Fibroblast of lung (primary cell): ENCODE results near the gene S100A1. TPM values are rescaled to one million over a fixed set of nuclear protein-coding genes. Genes with fewer than 3 reads are reported as not detected.

ENCODE experiments used
- DNase-seq, 2 donors: peaks; one replicate each; pipeline versions ENCODE4 v3.0.0 to v3.0.0-alpha.2; 2010; ENCODE audit warnings: low read depth in 2 of 2
- H2AFZ ChIP-seq: 2 replicates; pipeline ENCODE4 v1.5.1; 2012; ENCODE audit warnings: low read length, control low read depth, inconsistent platforms
- H3K27ac ChIP-seq: 2 replicates; pipeline ENCODE4 v1.5.1; 2011; ENCODE audit warnings: low read length, control low read depth; ENCODE audit not compliant: insufficient read depth
- H3K27me3 ChIP-seq: 2 replicates; pipeline ENCODE4 v1.5.1; 2011; ENCODE audit warnings: mild to moderate bottlenecking, low read length; ENCODE audit not compliant: control insufficient read depth, insufficient read depth
- H3K36me3 ChIP-seq: 2 replicates; pipeline ENCODE4 v1.5.1; 2011; ENCODE audit warnings: low read length; ENCODE audit not compliant: control insufficient read depth, insufficient read depth
- H3K4me1 ChIP-seq: 2 replicates; pipeline ENCODE4 v1.5.1; 2011; ENCODE audit warnings: low read length; ENCODE audit not compliant: control insufficient read depth, insufficient read depth; ENCODE audit errors: extremely low read depth
- H3K4me2 ChIP-seq: 2 replicates; pipeline ENCODE4 v1.5.1; 2011; ENCODE audit warnings: low read length, control low read depth; ENCODE audit not compliant: insufficient read depth; ENCODE audit errors: extremely low read depth
- H3K4me3 ChIP-seq, 4 experiments: fragments of 200-600 bp in 1 of 4; sonication (generic) in 1 of 4; replicated peaks in 1 of 4; 2 replicates each; pipeline ENCODE4 v1.5.1; 2011 to 2016; ENCODE audit warnings: low read length in 4 of 4, low read depth in 3 of 4, mild to moderate bottlenecking in 3 of 4, control low read depth in 2 of 4, inconsistent platforms in 1 of 4, mixed read lengths in 1 of 4; ENCODE audit not compliant: insufficient read depth in 1 of 4; ENCODE audit errors: control extremely low read depth in 1 of 4
- H3K79me2 ChIP-seq: 2 replicates; pipeline ENCODE4 v1.5.1; 2012; ENCODE audit warnings: mild to moderate bottlenecking, low read length, inconsistent platforms; ENCODE audit not compliant: control insufficient read depth, insufficient read depth
- H3K9ac ChIP-seq: 2 replicates; pipeline ENCODE4 v1.5.1; 2011; ENCODE audit warnings: mild to moderate bottlenecking, low read length, control low read depth; ENCODE audit not compliant: insufficient read depth
- H3K9me3 ChIP-seq: 2 replicates; pipeline ENCODE4 v1.5.1; 2012; ENCODE audit warnings: low read depth, low read length; ENCODE audit not compliant: control insufficient read depth, insufficient read depth
- H4K20me1 ChIP-seq: 2 replicates; pipeline ENCODE4 v1.5.1; 2011; ENCODE audit warnings: low read length; ENCODE audit not compliant: control insufficient read depth, insufficient read depth; ENCODE audit errors: extremely low read depth
- CTCF ChIP-seq, 2 donors: IDR thresholded peaks in 1 of 2; conservative IDR thresholded peaks in 1 of 2; 1 replicate in 1 of 2; 2 replicates in 1 of 2; pipeline ENCODE4 v1.5.1; 2011 to 2012; ENCODE audit warnings: low read length in 2 of 2, control low read depth in 1 of 2, inconsistent platforms in 1 of 2, low read depth in 1 of 2, mild to moderate bottlenecking in 1 of 2
- EZH2 ChIP-seq: IDR thresholded peaks from 2 replicates; pipeline ENCODE4 v1.5.1; 2012; ENCODE audit warnings: low read length, control low read depth, mild to moderate bottlenecking; ENCODE audit errors: missing control alignments
- polyA plus RNA-seq, 2 donors: library from polyadenylated mRNA; depleted of rRNA in 1 of 2; stranded (reverse) in 1 of 2; unstranded in 1 of 2; fragments of >200 nt; gene quantifications; 2 replicates each; pipeline ENCODE4 v1.2.1, GENCODE V29; 2011 to 2012; ENCODE audit warnings: missing spikeins in 1 of 2
- total RNA-seq: library from RNA; depleted of rRNA; stranded (reverse); fragments of >200 nt; gene quantifications from 2 replicates; pipeline ENCODE4 v1.2.1, GENCODE V29; 2014

The S100A1 gene
- total and polyA plus RNA-seq, 2 donors (not counting 1 experiment from before 2014, with no cell fraction given): 0.17 to 9.7 TPM

DNA sequence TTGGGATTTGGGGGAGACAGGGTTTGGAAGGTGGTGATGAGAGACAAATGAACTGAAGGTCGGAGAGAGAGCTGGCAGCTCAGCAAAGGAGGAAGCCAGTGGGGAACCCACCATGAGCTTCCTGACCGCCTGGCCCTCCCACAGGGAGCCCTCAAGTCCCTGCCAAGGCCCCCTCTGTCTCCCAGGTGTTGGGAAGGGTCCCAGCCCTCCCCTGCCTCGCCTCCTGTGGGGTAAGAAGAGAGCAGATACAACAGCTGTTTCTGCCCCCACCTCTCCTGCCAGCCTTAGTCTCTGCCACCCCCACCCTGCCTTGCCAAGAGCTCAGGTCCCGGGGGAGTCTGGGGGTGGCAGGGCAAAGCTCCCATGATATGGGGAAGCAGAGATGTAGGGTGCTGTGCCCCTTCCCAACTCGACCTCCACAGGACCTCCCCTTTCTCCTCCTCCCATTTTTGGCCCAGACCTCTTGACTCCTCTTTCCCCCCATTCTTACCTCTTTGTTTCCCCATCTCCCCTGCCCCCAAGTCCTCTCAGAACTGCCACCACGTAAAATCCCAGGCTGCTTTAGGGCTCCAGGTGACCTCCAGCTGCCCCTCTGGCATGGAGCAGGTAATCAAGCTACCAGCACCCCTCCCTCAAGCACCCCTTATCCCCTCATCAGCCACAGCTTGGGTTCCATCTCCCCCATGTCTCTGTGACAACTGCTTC lies 556 bp downstream of the S100A1 start:
- Histone ChIP-seq H2AFZ (no peak overlapping the region), H3K27me3 (no peaks in the 10 kb centered on the region), H3K36me3 (peaks cover 3% of the 10 kb centered on the region), H3K79me2 (peaks cover 16% of the 10 kb centered on the region), H3K27ac (no peak overlapping the region), H3K9ac (no peak overlapping the region), H4K20me1 (no peaks in the 10 kb centered on the region), H3K9me3 (no peaks in the 10 kb centered on the region), H3K4me3 (no peak overlapping the region), H3K4me2 (no peak overlapping the region), H3K4me1 (peaks cover 9% of the 10 kb centered on the region)
- no peak for TF ChIP-seq EZH2
- TF ChIP-seq CTCF (conservative IDR thresholded peaks at IDR 0.05 in 1 of 2, IDR thresholded peaks at IDR 0.05 in 1 of 2; ENCODE audit: low read depth in 1 of 2, low read length in 2 of 2): no peak
- no peak for DNase-seq

DNA sequence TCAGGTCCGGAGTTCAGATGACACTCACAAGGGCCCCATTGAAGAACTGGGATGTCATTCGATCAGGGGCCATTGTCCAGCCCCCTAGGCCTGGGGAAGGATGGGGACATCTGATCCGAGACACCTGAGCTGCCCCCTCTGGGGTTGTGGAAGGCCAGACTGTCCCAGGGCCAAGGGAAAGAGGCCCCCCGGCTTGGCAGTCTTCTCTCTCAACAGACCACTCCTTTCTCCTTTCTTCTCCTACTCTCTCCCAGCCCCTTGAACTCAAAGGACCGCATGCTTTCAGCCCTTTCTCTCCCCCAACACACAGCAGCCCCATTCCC lies 1.1 kb downstream of the S100A1 start:
- no peaks in the 10 kb centered on the region for H3K9me3 ChIP-seq
- no peak overlapping the region for H3K4me2 ChIP-seq
- no peak overlapping the region for H2AFZ ChIP-seq
- peaks cover 16% of the 10 kb centered on the region for H3K79me2 ChIP-seq
- H4K20me1 ChIP-seq: no peaks in the 10 kb centered on the region
- no peak overlapping the region for H3K4me3 ChIP-seq
- no peak for TF ChIP-seq CTCF (conservative IDR thresholded peaks at IDR 0.05 in 1 of 2, IDR thresholded peaks at IDR 0.05 in 1 of 2; ENCODE audit: low read depth in 1 of 2, low read length in 2 of 2)
- no peak for TF ChIP-seq EZH2
- no peaks in the 10 kb centered on the region for H3K27me3 ChIP-seq
- no peak overlapping the region for H3K27ac ChIP-seq
- H3K9ac ChIP-seq: no peak overlapping the region
- H3K4me1 ChIP-seq: peaks cover 9% of the 10 kb centered on the region
- H3K36me3 ChIP-seq: peaks cover 3% of the 10 kb centered on the region
- no peak for DNase-seq

- Histone ChIP-seq H3K36me3 (peaks cover 2% of the 10 kb centered on the region), H3K4me3 (no peak overlapping the region), H2AFZ (no peak overlapping the region), H3K27me3 (no peaks in the 10 kb centered on the region), H3K9me3 (no peaks in the 10 kb centered on the region), H3K79me2 (peaks cover 21% of the 10 kb centered on the region), H3K9ac (no peak overlapping the region), H3K27ac (no peak overlapping the region), H4K20me1 (no peaks in the 10 kb centered on the region), H3K4me1 (peaks cover 9% of the 10 kb centered on the region), H3K4me2 (no peak overlapping the region)
- DNase-seq: no peak
- TF ChIP-seq CTCF (conservative IDR thresholded peaks at IDR 0.05 in 1 of 2, IDR thresholded peaks at IDR 0.05 in 1 of 2; ENCODE audit: low read depth in 1 of 2, low read length in 2 of 2) (no peak), EZH2 (no peak)
Measured at GRCh38 chr1:153629971-153630370, 1.7 kb downstream of the S100A1 start.
